Measurements from ENCODE around the gene STXBP1. TPM values are rescaled to one million over a fixed set of nuclear protein-coding genes. Genes with fewer than 3 reads are reported as not detected.

STXBP1 gene
- total RNA-seq, 1 experiment from 2014 or later, result 10.9 TPM

- ChIA-PET POLR2A (ENCODE audit: low non-redundant PET) (no interaction called here), CTCF (no interaction called here)
- H3K36me3 ChIP-seq (ENCODE audit: insufficient read depth, low read length, poor library complexity, severe bottlenecking), result no peaks in the 10 kb centered on the region
- no peak overlapping the region for H3K4me3 ChIP-seq (ENCODE audit: low read depth, low read length, poor library complexity, severe bottlenecking)
- no peaks in the 10 kb centered on the region for H3K4me1 ChIP-seq (ENCODE audit: insufficient read depth, low read length, poor library complexity, severe bottlenecking)
- no peaks in the 10 kb centered on the region for H3K27me3 ChIP-seq (replicated peaks; ENCODE audit: insufficient read depth, low read depth, low read length, poor library complexity)
- intact Hi-C loops (cut with micrococcal nuclease; ENCODE audit: unreplicated experiment), result no loop called here
- TF ChIP-seq CTCF (conservative IDR thresholded peaks at IDR 0.05; ENCODE audit: low read depth, low read length) (no peak), EZH2 (IDR thresholded peaks at IDR 0.05; ENCODE audit: borderline replicate concordance, low read depth, low read length, poor library complexity, severe bottlenecking) (no peak)
- no peaks in the 10 kb centered on the region for H3K9me3 ChIP-seq (ENCODE audit: low read depth, low read length, poor library complexity, severe bottlenecking)
- no peak for DNase-seq (ENCODE audit: low spot score)
- no peak overlapping the region for H3K27ac ChIP-seq (ENCODE audit: low read depth, low read length, poor library complexity, severe bottlenecking)
- no TSS peak for BruUV-seq (replicated peaks)
Measured at GRCh38 chr9:127647451-127647850, 35.4 kb downstream of the STXBP1 start.

- DNase-seq (ENCODE audit: low spot score), result no peak
- ChIA-PET CTCF (no interaction called here), POLR2A (ENCODE audit: low non-redundant PET) (no interaction called here)
- Histone ChIP-seq H3K27me3 (replicated peaks; ENCODE audit: insufficient read depth, low read depth, low read length, poor library complexity) (no peaks in the 10 kb centered on the region), H3K4me3 (ENCODE audit: low read depth, low read length, poor library complexity, severe bottlenecking) (no peak overlapping the region), H3K4me1 (ENCODE audit: insufficient read depth, low read length, poor library complexity, severe bottlenecking) (no peaks in the 10 kb centered on the region), H3K9me3 (ENCODE audit: low read depth, low read length, poor library complexity, severe bottlenecking) (no peaks in the 10 kb centered on the region), H3K36me3 (ENCODE audit: insufficient read depth, low read length, poor library complexity, severe bottlenecking) (no peaks in the 10 kb centered on the region), H3K27ac (ENCODE audit: low read depth, low read length, poor library complexity, severe bottlenecking) (no peak overlapping the region)
- intact Hi-C loops (cut with micrococcal nuclease; ENCODE audit: unreplicated experiment), result no loop called here
- TF ChIP-seq EZH2 (IDR thresholded peaks at IDR 0.05; ENCODE audit: borderline replicate concordance, low read depth, low read length, poor library complexity, severe bottlenecking), result no peak
- no peak for TF ChIP-seq CTCF (conservative IDR thresholded peaks at IDR 0.05; ENCODE audit: low read depth, low read length)
- no TSS peak for BruUV-seq (replicated peaks)
Measured at GRCh38 chr9:127650518-127650917, 38.4 kb downstream of the STXBP1 start.

- POLR2A ChIA-PET (ENCODE audit: low non-redundant PET), result no interaction called here
- intact Hi-C loops (cut with micrococcal nuclease; ENCODE audit: unreplicated experiment), result no loop called here
- CTCF ChIA-PET, result no interaction called here
Measured at GRCh38 chr9:127651697-127652610, 39.9 kb downstream of the STXBP1 start.

More at GRCh38 chr9:127651697-127652610, 39.9 kb downstream of the STXBP1 start:
- no peaks in the 10 kb centered on the region for H3K9me3 ChIP-seq (ENCODE audit: low read depth, low read length, poor library complexity, severe bottlenecking)
- H3K36me3 ChIP-seq (ENCODE audit: insufficient read depth, low read length, poor library complexity, severe bottlenecking), result no peaks in the 10 kb centered on the region
- H3K4me1 ChIP-seq (ENCODE audit: insufficient read depth, low read length, poor library complexity, severe bottlenecking), result no peaks in the 10 kb centered on the region
- no peak overlapping the region for H3K27ac ChIP-seq (ENCODE audit: low read depth, low read length, poor library complexity, severe bottlenecking)
- TF ChIP-seq EZH2 (IDR thresholded peaks at IDR 0.05; ENCODE audit: borderline replicate concordance, low read depth, low read length, poor library complexity, severe bottlenecking), result no peak
- no peak for TF ChIP-seq CTCF (conservative IDR thresholded peaks at IDR 0.05; ENCODE audit: low read depth, low read length)
- DNase-seq (ENCODE audit: low spot score), result no peak
- H3K27me3 ChIP-seq (replicated peaks; ENCODE audit: insufficient read depth, low read depth, low read length, poor library complexity), result no peaks in the 10 kb centered on the region
- H3K4me3 ChIP-seq (ENCODE audit: low read depth, low read length, poor library complexity, severe bottlenecking), result no peak overlapping the region
- no TSS peak for BruUV-seq (replicated peaks)
